ENCODE measurements around the gene TM4SF1.

GRCh38 chr3:149319750-149320149 lies 57.7 kb downstream of the TM4SF1 start:
- TF ChIP-seq POLR2A (IDR thresholded peaks at IDR 0.05) (no peak), CTCF (IDR thresholded peaks at IDR 0.05) (no peak)

All from body of pancreas (tissue), 4 donors.